Heart left ventricle (tissue), 16 donors: ENCODE results near the gene TSPYL6. TPM values are rescaled to one million over a fixed set of nuclear protein-coding genes. Genes with fewer than 3 reads are reported as not detected.

Experiments
- ATAC-seq, 4 donors: fragments of 200-7000 bp; cut with Tn5 transposase; one replicate each; pipeline ENCODE4 v1.9.1; 2020 to 2022; ENCODE audit warnings: moderate library complexity in 4 of 4, mild to moderate bottlenecking in 3 of 4, moderate number of reproducible peaks in 1 of 4
- DNase-seq, 5 donors: peaks; one replicate each; pipeline ENCODE4 v3.0.0-alpha.2; 2020
- H3K27ac ChIP-seq, 12 donors: fragments of 200-600 bp; sonication (generic) in 4 of 12; one replicate each; pipeline versions ENCODE4 v1.5.0 to v1.8.0; 2016 to 2022; ENCODE audit warnings: mild to moderate bottlenecking in 2 of 12
- H3K27me3 ChIP-seq, 9 donors: fragments of 200-600 bp; sonication (generic) in 2 of 9; one replicate each; pipeline versions ENCODE4 v1.5.1 to v1.8.0; 2016 to 2022; ENCODE audit warnings: mild to moderate bottlenecking in 3 of 9
- H3K36me3 ChIP-seq, 9 donors: fragments of 200-600 bp; sonication (generic) in 2 of 9; one replicate each; pipeline versions ENCODE4 v1.5.0 to v1.8.0; 2018 to 2022; ENCODE audit warnings: mild to moderate bottlenecking in 2 of 9
- H3K4me1 ChIP-seq, 12 donors: fragments of 200-600 bp; sonication (generic) in 4 of 12; one replicate each; pipeline versions ENCODE4 v1.5.0 to v1.8.0; 2016 to 2022; ENCODE audit warnings: mild to moderate bottlenecking in 3 of 12
- H3K4me3 ChIP-seq, 12 donors: fragments of 200-600 bp; sonication (generic) in 4 of 12; one replicate each; pipeline versions ENCODE4 v1.5.0 to v1.8.0; 2017 to 2022; ENCODE audit warnings: mild to moderate bottlenecking in 9 of 12, moderate library complexity in 4 of 12
- H3K9me3 ChIP-seq, 12 donors: fragments of 200-600 bp; sonication (generic) in 4 of 12; one replicate each; pipeline versions ENCODE4 v1.5.0 to v1.8.0; 2016 to 2022; ENCODE audit warnings: mild to moderate bottlenecking in 1 of 12
- CTCF ChIP-seq, 12 donors: fragments of 200-600 bp; sonication (generic) in 4 of 12; IDR thresholded peaks; one replicate each; pipeline versions ENCODE4 v1.5.0 to v1.8.0; 2018 to 2022; ENCODE audit warnings: antibody characterized with exemption in 12 of 12, mild to moderate bottlenecking in 5 of 12
- POLR2A ChIP-seq, 2 donors: fragments of 450-650 bp; IDR thresholded peaks; one replicate each; pipeline ENCODE4 v1.6.1; 2017; ENCODE audit warnings: antibody characterized with exemption in 2 of 2, mild to moderate bottlenecking in 2 of 2, moderate library complexity in 2 of 2
- WGBS, 4 donors: extraction: QIAGEN DNeasy Blood & Tissue Kit in 2 of 4; methylation state at CpG; one replicate each; pipeline versions ENCODE4 v1.1.5 to v1.1.7; 2013 to 2018; 5-methylcytosine and 5-hydroxymethylcytosine counted together
- intact Hi-C, 10 donors: fragments of 100-400 bp; cut with DNase I; formaldehyde crosslinking; loops; one replicate each; pipeline versions ENCODE4 v1.11.1 to v1.14.2; 2022
- polyA plus RNA-seq, 2 donors: library from polyadenylated mRNA; stranded (reverse); fragments of 200-250 nt; gene quantifications; one replicate each; pipeline ENCODE4 v1.2.3, GENCODE V29; 2013
- total RNA-seq, 9 donors: library from RNA; depleted of rRNA in 2 of 9; stranded (reverse); fragments of >200 nt in 2 of 9; fragmentation: NEBNext Ultra II Directional in 3 of 9; extraction: Animal tissue kit (Norgen Biotek cat#: 25700) in 3 of 9; gene quantifications; one replicate each; pipeline versions ENCODE4 v1.1.0 to v1.2.4, GENCODE V29; 2016 to 2023
- donor health status: ischemic (EF 13 %, LVEDD 7.1; RV severe dilation, severe dysfunction).
- donor health status: healthy with polysubstance abuse.
- donor health status: DM: no; HTN: yes; CAD: no.
- donor health status: DM: no; HTN: no; CAD: no.
- donor health status: ischemic (EF 25% LVEDD 6.9; RV normal size, moderate dysfunction).
- donor health status: ischemic (EF 25% LVEDD 5.7; RV mildly dilated, moderate dysfunction).
- donor health status: healthy.
- donor health status: DM: yes; HTN: yes; CAD: no.
- donor health status: ischemic (EF 35%, LVEDD 5.7; RV mildly dilated, moderate dysfunction).
- donor health status: nonischemic (EF 11% LVEDD 7.7; RV severe dilation, severe dysfunction).
- donor health status: DM: yes; HTN: yes; CAD: no.
- donor health status: PGD.
- donor health status: ischemic (EF 29% LVEDD 5.4; RV normal size, mild dysfunction).
- donor health status: nonischemic (EF 23%, LVEDD 6.1; RV moderate dilation, normal function).

The TSPYL6 gene
- total and polyA plus RNA-seq, 11 donors, result 0.03 to 0.12 (median 0.08) TPM; not detected in 8

GRCh38 chr2:54258166-54258565, 2.1 kb upstream of the TSPYL6 start:
- H3K9me3 ChIP-seq, result no peaks in the 10 kb centered on the region
- no peak for TF ChIP-seq POLR2A (IDR thresholded peaks at IDR 0.05)
- intact Hi-C loops, result no loop called here
- ATAC-seq (no peak), DNase-seq (no peak)
- H3K27me3 ChIP-seq, result no peaks in the 10 kb centered on the region
- H3K4me1 ChIP-seq, result peaks cover 0 to 6% (median 0%) of the 10 kb centered on the region in 12 donors
- no peak overlapping the region for H3K4me3 ChIP-seq
- no peaks in the 10 kb centered on the region for H3K36me3 ChIP-seq
- no peak overlapping the region for H3K27ac ChIP-seq
- 85 to 90% (median 87%) methylated on average over 2 of the region's 2 CpGs for WGBS, 4 donors

- Histone ChIP-seq H3K27me3 (no peaks in the 10 kb centered on the region), H3K4me1 (peaks cover 0 to 5% (median 0%) of the 10 kb centered on the region in 12 donors), H3K4me3 (no peak overlapping the region), H3K27ac (no peak overlapping the region), H3K36me3 (no peaks in the 10 kb centered on the region), H3K9me3 (no peaks in the 10 kb centered on the region)
- intact Hi-C loops, result no loop called here
- DNase-seq (no peak), ATAC-seq (no peak)
- 93 to 95% (median 95%) methylated on average over 37 of the region's 37 CpGs for WGBS, 4 donors
- TF ChIP-seq CTCF (IDR thresholded peaks at IDR 0.05) (no peak), POLR2A (IDR thresholded peaks at IDR 0.05) (no peak)
Observed at GRCh38 chr2:54255230-54256090, 569 bp downstream of the TSPYL6 start.

GRCh38 chr2:54254180-54254579, 1.8 kb downstream of the TSPYL6 start:
- Histone ChIP-seq H3K36me3 (no peaks in the 10 kb centered on the region), H3K27ac (no peak overlapping the region), H3K27me3 (no peaks in the 10 kb centered on the region), H3K9me3 (no peaks in the 10 kb centered on the region), H3K4me3 (no peak overlapping the region), H3K4me1 (peaks cover 0 to 5% (median 0%) of the 10 kb centered on the region in 12 donors)
- DNase-seq, result no peak
- no peak for TF ChIP-seq POLR2A (IDR thresholded peaks at IDR 0.05)
- no peak for TF ChIP-seq CTCF (IDR thresholded peaks at IDR 0.05)
- intact Hi-C loops, result no loop called here
- no peak for ATAC-seq

- H3K4me3 ChIP-seq, result no peak overlapping the region
- TF ChIP-seq POLR2A (IDR thresholded peaks at IDR 0.05) (no peak), CTCF (IDR thresholded peaks at IDR 0.05) (no peak)
- peaks cover 0 to 15% (median 5%) of the 10 kb centered on the region in 12 donors for H3K4me1 ChIP-seq
- no peaks in the 10 kb centered on the region for H3K27me3 ChIP-seq
- H3K27ac ChIP-seq, result no peak overlapping the region
- H3K36me3 ChIP-seq, result no peaks in the 10 kb centered on the region
- ATAC-seq (peak; percentile 42 to 58 (median 46)), DNase-seq (peak in 1 of 5 donors; percentile 22)
- no peaks in the 10 kb centered on the region for H3K9me3 ChIP-seq
- intact Hi-C loops, result no loop called here
Observed at GRCh38 chr2:54249629-54250028, 6.4 kb downstream of the TSPYL6 start.
